H1 (cell line): ENCODE results near the gene ZNF654. TPM values are rescaled to one million over a fixed set of nuclear protein-coding genes. Genes with fewer than 3 reads are reported as not detected.

Experiments
- CTCF ChIA-PET: fragments of 300-600 bp; sonication (Branson Sonifier 250); formaldehyde crosslinking; loops from one replicate; lab custom pipeline; 2021; ENCODE audit not compliant: partially characterized antibody; lab: Charles Lee
- POLR2A ChIA-PET: fragments of 300-600 bp; sonication (Branson Sonifier 250); formaldehyde crosslinking; loops from one replicate; lab custom pipeline; 2021; ENCODE audit warnings: inconsistent platforms; ENCODE audit not compliant: partially characterized antibody; lab: Charles Lee
- DNase-seq, 2 experiments: peaks; one replicate each; pipeline versions ENCODE4 v3.0.0 to v3.0.0-alpha.2; 2010 to 2022; ENCODE audit warnings: low spot score in 2 of 2, low read depth in 1 of 2, mixed read lengths in 1 of 2
- FAIRE-seq: peaks from 2 replicates; lab custom pipeline; 2011; peaks lifted over from hg19 to GRCh38; lab: Jason Lieb, UNC
- H2AFZ ChIP-seq: 2 replicates; pipeline ENCODE4 v1.8.1; 2012; ENCODE audit warnings: low read length, inconsistent platforms
- H2AK5ac ChIP-seq: 2 replicates; pipeline ENCODE4 v1.6.1; 2013; ENCODE audit warnings: low read depth, low read length
- H2BK120ac ChIP-seq: replicated peaks from 2 replicates; pipeline ENCODE3; 2013; ENCODE audit warnings: low read depth, low read length, inconsistent platforms
- H2BK12ac ChIP-seq: 2 replicates; pipeline ENCODE4 v1.6.1; 2013; ENCODE audit warnings: low read depth, low read length
- H2BK15ac ChIP-seq: 2 replicates; pipeline ENCODE4 v1.6.1; 2013; ENCODE audit warnings: low read length
- H2BK20ac ChIP-seq: 2 replicates; pipeline ENCODE4 v1.6.1; 2013; ENCODE audit warnings: low read length
- H2BK5ac ChIP-seq: 2 replicates; pipeline ENCODE4 v1.6.1; 2013; ENCODE audit warnings: low read depth, low read length
- H3K14ac ChIP-seq: 2 replicates; pipeline ENCODE4 v1.6.1; 2013; ENCODE audit warnings: inconsistent platforms; ENCODE audit not compliant: insufficient read length
- H3K18ac ChIP-seq: 2 replicates; pipeline ENCODE4 v1.6.1; 2013; ENCODE audit warnings: low read length; ENCODE audit errors: extremely low read depth
- H3K23ac ChIP-seq: 2 replicates; pipeline ENCODE4 v1.6.1; 2013; ENCODE audit warnings: inconsistent platforms; ENCODE audit not compliant: insufficient read length
- H3K23me2 ChIP-seq: 2 replicates; pipeline ENCODE4 v1.6.1; 2013; ENCODE audit warnings: low read depth, low read length
- H3K27ac ChIP-seq: 2 replicates; pipeline ENCODE4 v1.6.1; 2011; ENCODE audit warnings: low read depth, low read length, inconsistent platforms
- H3K27me3 ChIP-seq, 4 experiments: replicated peaks in 1 of 4; 1 replicate in 1 of 4; 2 replicates in 3 of 4; pipeline versions ENCODE4 v1.6.1 to v1.8.1; 2011 to 2013; ENCODE audit warnings: low read length in 3 of 4, mild to moderate bottlenecking in 3 of 4, inconsistent platforms in 2 of 4, mixed read lengths in 2 of 4, moderate library complexity in 1 of 4; ENCODE audit not compliant: control insufficient read depth in 3 of 4, insufficient read depth in 3 of 4; ENCODE audit errors: extremely low read depth in 1 of 4
- H3K36me3 ChIP-seq, 4 experiments: 2 replicates each; pipeline versions ENCODE4 v1.6.1 to v1.8.1; 2011 to 2013; ENCODE audit warnings: mild to moderate bottlenecking in 4 of 4, low read length in 3 of 4, moderate library complexity in 2 of 4, control low read depth in 1 of 4, inconsistent platforms in 1 of 4; ENCODE audit not compliant: insufficient read depth in 4 of 4, control insufficient read depth in 2 of 4
- H3K4ac ChIP-seq: replicated peaks from 2 replicates; pipeline ENCODE3; 2013; ENCODE audit warnings: low read length, low read depth, mixed read lengths, inconsistent platforms; ENCODE audit not compliant: insufficient read length
- H3K4me1 ChIP-seq, 4 experiments: replicated peaks in 1 of 4; 1 replicate in 1 of 4; 2 replicates in 3 of 4; pipeline versions ENCODE4 v1.6.1 to v1.8.1; 2011 to 2013; ENCODE audit warnings: low read length in 3 of 4, inconsistent platforms in 2 of 4, mixed read lengths in 1 of 4; ENCODE audit not compliant: insufficient read depth in 4 of 4, control insufficient read depth in 3 of 4
- H3K4me2 ChIP-seq, 2 experiments: 2 replicates each; pipeline versions ENCODE4 v1.6.1 to v1.8.1; 2011 to 2013; ENCODE audit warnings: low read depth in 2 of 2, low read length in 2 of 2, control low read depth in 1 of 2, inconsistent platforms in 1 of 2, mild to moderate bottlenecking in 1 of 2; ENCODE audit not compliant: insufficient read depth in 1 of 2
- H3K4me3 ChIP-seq, 4 experiments: fragments of 200-600, 300-600 bp in 1 of 4; sonication (generic), shearing (Covaris generic), sonication (Bioruptor Twin) in 1 of 4; 2 replicates each; pipeline versions ENCODE4 v1.5.1 to v1.8.1; 2011 to 2016; ENCODE audit warnings: low read length in 4 of 4, low read depth in 3 of 4, control low read depth in 2 of 4, inconsistent platforms in 2 of 4, mild to moderate bottlenecking in 2 of 4, mixed read lengths in 1 of 4, moderate library complexity in 1 of 4; ENCODE audit not compliant: insufficient read depth in 2 of 4; ENCODE audit errors: extremely low read depth in 1 of 4
- H3K56ac ChIP-seq: replicated peaks from 2 replicates; pipeline ENCODE3; 2013; ENCODE audit warnings: low read depth, mild to moderate bottlenecking, mixed read lengths, low read length, inconsistent platforms; ENCODE audit not compliant: insufficient read length
- H3K79me1 ChIP-seq: 2 replicates; pipeline ENCODE4 v1.6.1; 2013; ENCODE audit warnings: low read depth, low read length, control low read depth
- H3K79me2 ChIP-seq, 2 experiments: 2 replicates each; pipeline versions ENCODE4 v1.6.1 to v1.8.1; 2012 to 2013; ENCODE audit warnings: low read length in 2 of 2, mild to moderate bottlenecking in 2 of 2, inconsistent platforms in 1 of 2; ENCODE audit not compliant: insufficient read depth in 2 of 2, control insufficient read depth in 1 of 2
- H3K9ac ChIP-seq, 4 experiments: replicated peaks in 1 of 4; 1 replicate in 1 of 4; 2 replicates in 3 of 4; pipeline versions ENCODE4 v1.6.1 to v1.8.1; 2011 to 2013; ENCODE audit warnings: low read depth in 3 of 4, low read length in 3 of 4, control low read depth in 2 of 4, mild to moderate bottlenecking in 2 of 4, moderate library complexity in 2 of 4, inconsistent platforms in 1 of 4; ENCODE audit errors: extremely low read depth in 1 of 4
- H3K9me3 ChIP-seq, 2 experiments: 2 replicates each; pipeline versions ENCODE4 v1.6.1 to v1.8.1; 2012 to 2013; ENCODE audit warnings: mild to moderate bottlenecking in 2 of 2, moderate library complexity in 2 of 2, control low read depth in 1 of 2, inconsistent platforms in 1 of 2, low read depth in 1 of 2, low read length in 1 of 2, mixed read lengths in 1 of 2; ENCODE audit not compliant: insufficient read depth in 2 of 2
- H4K20me1 ChIP-seq, 2 experiments: replicated peaks in 1 of 2; 2 replicates each; pipeline versions ENCODE3 to v1.8.1; 2011 to 2013; ENCODE audit warnings: inconsistent platforms in 2 of 2, low read length in 2 of 2, mild to moderate bottlenecking in 1 of 2; ENCODE audit not compliant: insufficient read depth in 2 of 2, control insufficient read depth in 1 of 2
- H4K5ac ChIP-seq: 2 replicates; pipeline ENCODE4 v1.6.1; 2013; ENCODE audit warnings: low read length, low read depth, mixed read lengths, inconsistent platforms; ENCODE audit not compliant: insufficient read length
- H4K8ac ChIP-seq: 2 replicates; pipeline ENCODE4 v1.8.0; 2013; ENCODE audit warnings: mild to moderate bottlenecking, moderate library complexity, low read length, inconsistent platforms; ENCODE audit not compliant: insufficient read depth; ENCODE audit errors: extremely low read depth
- H4K91ac ChIP-seq: replicated peaks from 2 replicates; pipeline ENCODE3; 2013; ENCODE audit warnings: low read length, mixed read lengths, inconsistent platforms; ENCODE audit not compliant: insufficient read length
- ATF3 ChIP-seq: IDR thresholded peaks from 2 replicates; pipeline ENCODE4 v1.6.1; 2011; ENCODE audit warnings: low read depth, mild to moderate bottlenecking, low read length; ENCODE audit not compliant: insufficient read depth
- EZH2 ChIP-seq: fragments of 200-600 bp; sonication (generic); IDR thresholded peaks from 2 replicates; pipeline ENCODE4 v1.7.1; 2012; ENCODE audit warnings: low read depth, mild to moderate bottlenecking, moderate library complexity, low read length, inconsistent platforms; ENCODE audit not compliant: severe bottlenecking
- NRF1 ChIP-seq: IDR thresholded peaks from 2 replicates; pipeline ENCODE4 v1.6.1; 2011; ENCODE audit warnings: mild to moderate bottlenecking, low read depth, low read length, improper control_type of control experiment
- SP1 ChIP-seq: IDR thresholded peaks from 2 replicates; pipeline ENCODE4 v1.6.1; 2011; ENCODE audit warnings: low read depth, low read length
- TAF7 ChIP-seq: optimal IDR thresholded peaks from 2 replicates; pipeline ENCODE3; 2011; ENCODE audit warnings: low read depth, mild to moderate bottlenecking, inconsistent platforms, low read length, moderate library complexity, borderline replicate concordance
- TBP ChIP-seq: IDR thresholded peaks from 2 replicates; pipeline ENCODE4 v1.6.1; 2011; ENCODE audit warnings: low read depth, low read length, improper control_type of control experiment
- WGBS, 2 experiments: shearing (Covaris generic) in 1 of 2; methylation state at CpG; one replicate each; pipeline versions ENCODE4 v1.1.6 to v1.1.7; 2013 to 2015; ENCODE audit warnings: low lambda C conversion rate in 2 of 2, mixed read lengths in 2 of 2, inconsistent platforms in 1 of 2, low coverage in 1 of 2, missing lambda C conversion rate in 1 of 2; ENCODE audit not compliant: insufficient replicate concordance in 2 of 2, insufficient coverage in 1 of 2, insufficient read length in 1 of 2; ENCODE audit errors: extremely low coverage in 1 of 2, missing lambda C conversion rate in 1 of 2; 5-methylcytosine and 5-hydroxymethylcytosine counted together
- polyA plus RNA-seq, 7 experiments: library from polyadenylated mRNA; depleted of rRNA in 3 of 7; stranded (reverse) in 5 of 7; unstranded in 2 of 7; fragments of >200 nt in 5 of 7; fragments of 200-250 nt in 2 of 7; gene quantifications; 1 replicate in 5 of 7; 2 replicates in 1 of 7; 4 replicates in 1 of 7; pipeline versions ENCODE4 v1.2.1 to v1.2.3, GENCODE V29; 2011 to 2013; ENCODE audit warnings: missing spikeins in 2 of 7, mixed read lengths in 2 of 7
- total RNA-seq: library from RNA; stranded (reverse); fragmentation: NEBNext Ultra II Directional; extraction: Animal tissue kit (Norgen Biotek cat#: 25700); gene quantifications from 2 replicates; pipeline ENCODE4 v1.2.1, GENCODE V29; 2021

ZNF654 gene
- total and polyA plus RNA-seq, 2 of the 8 experiments (the other 6 are each of a cell fraction or from before 2014, with no cell fraction given), result 0.47 to 5.3 TPM

- H2AFZ ChIP-seq, result no peak overlapping the region
- no peak overlapping the region for H3K4ac ChIP-seq
- no peak overlapping the region for H2BK12ac ChIP-seq
- no peak overlapping the region for H4K91ac ChIP-seq
- H3K56ac ChIP-seq, result no peak overlapping the region
- no peaks in the 10 kb centered on the region for H3K79me1 ChIP-seq
- no peaks in the 10 kb centered on the region for H3K9me3 ChIP-seq
- H2BK20ac ChIP-seq, result no peak overlapping the region
- no peaks in the 10 kb centered on the region; a peak in 1 of 4 replicates for H3K79me2 ChIP-seq
- H4K8ac ChIP-seq, result no peak overlapping the region
- no peak overlapping the region for H4K5ac ChIP-seq
- H2BK15ac ChIP-seq, result no peak overlapping the region
- ChIA-PET CTCF (no interaction called here), POLR2A (no interaction called here)
- TF ChIP-seq TAF7 (no peak), EZH2 (no peak), TBP (no peak), SP1 (no peak), NRF1 (no peak), ATF3 (no peak)
- no peak overlapping the region for H2AK5ac ChIP-seq
- DNase-seq, result no peak
- no peak overlapping the region for H3K9ac ChIP-seq
- no peaks in the 10 kb centered on the region for H3K27me3 ChIP-seq
- H3K14ac ChIP-seq, result no peak overlapping the region
- H3K4me1 ChIP-seq, result no peaks in the 10 kb centered on the region
- H4K20me1 ChIP-seq, result peaks cover 2 to 4% of the 10 kb centered on the region in 2 experiments
- no peak overlapping the region for H3K18ac ChIP-seq
- H3K23me2 ChIP-seq, result no peaks in the 10 kb centered on the region
- FAIRE-seq, result no peak
- 0% methylated on average over 1 of the region's 1 CpG; no CpG with 5 or more reads in 1 of the 2 experiments for WGBS, 2 experiments
- no peak overlapping the region for H3K4me3 ChIP-seq
- H2BK5ac ChIP-seq, result no peak overlapping the region
- H3K4me2 ChIP-seq, result no peak overlapping the region
- H3K36me3 ChIP-seq, result no peaks in the 10 kb centered on the region; a peak in 1 of 8 replicates
- H3K23ac ChIP-seq, result no peak overlapping the region
- H2BK120ac ChIP-seq, result no peak overlapping the region
- H3K27ac ChIP-seq, result no peak overlapping the region
Measured at GRCh38 chr3:88117683-88118082, 58.6 kb downstream of the ZNF654 start.
